HG02970 (cell line): ENCODE results near the gene CUL3.
A peak's percentile ranks its signal among the peaks of the same experiment; 100 is the strongest.
"Not testable (repeated sequence)": the region's sequence is repeated elsewhere in the genome, so short reads cannot be mapped to it uniquely, and the experiment has no call there.

Source experiments
- ATAC-seq: cut with Tn5 transposase; IDR thresholded peaks from one replicate; pipeline ENCODE4 v1.9.1; 2021; ENCODE audit warnings: mild to moderate bottlenecking, moderate library complexity, moderate number of reproducible peaks; ENCODE audit not compliant: unreplicated experiment, low FRiP score

The CUL3 gene

GRCh38 chr2:224584111-224584784 lies 915 bp downstream of the CUL3 start:
- ATAC-seq, result no peak

- not testable (repeated sequence) for ATAC-seq
Measured at GRCh38 chr2:224583033-224583432, 2.1 kb downstream of the CUL3 start.

GRCh38 chr2:224580248-224580647 lies 4.9 kb downstream of the CUL3 start:
- ATAC-seq, result no peak

GRCh38 chr2:224579411-224579810 lies 5.8 kb downstream of the CUL3 start:
- ATAC-seq, result no peak

GRCh38 chr2:224577541-224577940 lies 7.6 kb downstream of the CUL3 start:
- no peak for ATAC-seq

- peak; percentile 54 for ATAC-seq
Measured at GRCh38 chr2:224576088-224576715, 9.0 kb downstream of the CUL3 start.

GRCh38 chr2:224574423-224575084 lies 10.6 kb downstream of the CUL3 start:
- no peak for ATAC-seq

GRCh38 chr2:224573724-224574123 lies 11.4 kb downstream of the CUL3 start:
- no peak for ATAC-seq

GRCh38 chr2:224572338-224572737 lies 12.8 kb downstream of the CUL3 start:
- ATAC-seq, result no peak

GRCh38 chr2:224570328-224570993 lies 14.7 kb downstream of the CUL3 start:
- ATAC-seq, result no peak

- ATAC-seq, result no peak
Measured at GRCh38 chr2:224569654-224570053, 15.5 kb downstream of the CUL3 start.

GRCh38 chr2:224565452-224566035 lies 19.6 kb downstream of the CUL3 start:
- no peak for ATAC-seq

- no peak for ATAC-seq
Measured at GRCh38 chr2:224563537-224563936, 21.6 kb downstream of the CUL3 start.

- no peak for ATAC-seq
Measured at GRCh38 chr2:224562831-224563230, 22.3 kb downstream of the CUL3 start.

GRCh38 chr2:224561234-224562005 lies 23.7 kb downstream of the CUL3 start:
- ATAC-seq, result no peak

- no peak for ATAC-seq
Measured at GRCh38 chr2:224560549-224560948, 24.6 kb downstream of the CUL3 start.

GRCh38 chr2:224557610-224558009 lies 27.6 kb downstream of the CUL3 start:
- ATAC-seq, result no peak

- no peak for ATAC-seq
Measured at GRCh38 chr2:224556381-224556780, 28.8 kb downstream of the CUL3 start.

GRCh38 chr2:224555823-224556366 lies 29.3 kb downstream of the CUL3 start:
- no peak for ATAC-seq

GRCh38 chr2:224552771-224553170 lies 32.4 kb downstream of the CUL3 start:
- ATAC-seq, result no peak
